ENCODE measurements around the gene FOXO3. TPM values are rescaled to one million over a fixed set of nuclear protein-coding genes. Genes with fewer than 3 reads are reported as not detected.

The FOXO3 gene
- total RNA-seq, 1 donor from 2014 or later, result 13.7 TPM

- Mint-ChIP-seq H3K36me3 (no peaks in the 10 kb centered on the region), H3K27ac (peak overlapping the region; percentile 36), H3K4me3 (no peak overlapping the region), H3K9me3 (no peaks in the 10 kb centered on the region), H3K4me1 (peaks cover 42% of the 10 kb centered on the region), H3K27me3 (ENCODE audit: insufficient read depth, low read depth) (peaks cover 3% of the 10 kb centered on the region)
- no peak for TF ChIP-seq CTCF (IDR thresholded peaks at IDR 0.05)
- no peak for TF ChIP-seq EZH2phosphoT487 (IDR thresholded peaks at IDR 0.05)
- TF ChIP-seq EZH2 (IDR thresholded peaks at IDR 0.05), result no peak
- H4K20me1 ChIP-seq (ENCODE audit: low read depth), result peaks cover 14% of the 10 kb centered on the region
- no peaks in the 10 kb centered on the region for H3K9me3 ChIP-seq (ENCODE audit: low read depth)
- H3K4me1 ChIP-seq, result peaks cover 18% of the 10 kb centered on the region
- peaks cover 20% of the 10 kb centered on the region for H3K79me2 ChIP-seq (ENCODE audit: low read depth)
- no peak overlapping the region for H2AFZ ChIP-seq (replicated peaks)
- DNase-seq (ENCODE audit: low spot score), result peak; percentile 36
- H3K9ac ChIP-seq, result no peak overlapping the region
- H3K27ac ChIP-seq, result no peak overlapping the region
- H3K36me3 ChIP-seq, result no peaks in the 10 kb centered on the region
- no peaks in the 10 kb centered on the region for H3K27me3 ChIP-seq
- peaks cover 3% of the 10 kb centered on the region for H3F3A ChIP-seq (ENCODE audit: low read depth)
- H3K4me2 ChIP-seq, result no peak overlapping the region
- H3K4me3 ChIP-seq, result no peak overlapping the region
Observed at GRCh38 chr6:108635505-108636226, 74.9 kb downstream of the FOXO3 start.

- H3K4me2 ChIP-seq, result no peak overlapping the region
- H3K36me3 ChIP-seq, result no peaks in the 10 kb centered on the region
- H3K27ac ChIP-seq, result no peak overlapping the region
- H3F3A ChIP-seq (ENCODE audit: low read depth), result peaks cover 3% of the 10 kb centered on the region
- H3K9me3 ChIP-seq (ENCODE audit: low read depth), result no peaks in the 10 kb centered on the region
- H3K4me3 Mint-ChIP-seq, result no peak overlapping the region
- peaks cover 18% of the 10 kb centered on the region for H3K4me1 ChIP-seq
- H3K9me3 Mint-ChIP-seq, result no peaks in the 10 kb centered on the region
- no peak for DNase-seq (ENCODE audit: low spot score)
- H4K20me1 ChIP-seq (ENCODE audit: low read depth), result peaks cover 14% of the 10 kb centered on the region
- peaks cover 36% of the 10 kb centered on the region for H3K4me1 Mint-ChIP-seq
- no peaks in the 10 kb centered on the region for H3K36me3 Mint-ChIP-seq
- H2AFZ ChIP-seq (replicated peaks), result no peak overlapping the region
- H3K4me3 ChIP-seq, result no peak overlapping the region
- H3K27me3 Mint-ChIP-seq (ENCODE audit: insufficient read depth, low read depth), result peaks cover 3% of the 10 kb centered on the region
- peak overlapping the region; percentile 58 for H3K27ac Mint-ChIP-seq
- H3K27me3 ChIP-seq, result no peaks in the 10 kb centered on the region
- no peak overlapping the region for H3K9ac ChIP-seq
- peaks cover 20% of the 10 kb centered on the region for H3K79me2 ChIP-seq (ENCODE audit: low read depth)
- TF ChIP-seq CTCF (IDR thresholded peaks at IDR 0.05), result no peak
- no peak for TF ChIP-seq EZH2 (IDR thresholded peaks at IDR 0.05)
- no peak for TF ChIP-seq EZH2phosphoT487 (IDR thresholded peaks at IDR 0.05)
Observed at GRCh38 chr6:108637963-108638362, 77.2 kb downstream of the FOXO3 start.

GRCh38 chr6:108638993-108639392 is 78.3 kb downstream of the FOXO3 start:
- peaks cover 18% of the 10 kb centered on the region for H3K4me1 ChIP-seq
- H3K27ac Mint-ChIP-seq, result peak overlapping the region; percentile 14
- no peak overlapping the region for H2AFZ ChIP-seq (replicated peaks)
- H3K9me3 ChIP-seq (ENCODE audit: low read depth), result no peaks in the 10 kb centered on the region
- H3K27me3 ChIP-seq, result no peaks in the 10 kb centered on the region
- peaks cover 32% of the 10 kb centered on the region for H3K4me1 Mint-ChIP-seq
- H3K27me3 Mint-ChIP-seq (ENCODE audit: insufficient read depth, low read depth), result peaks cover 3% of the 10 kb centered on the region
- no peak overlapping the region for H3K4me3 ChIP-seq
- no peak overlapping the region for H3K27ac ChIP-seq
- peaks cover 14% of the 10 kb centered on the region for H4K20me1 ChIP-seq (ENCODE audit: low read depth)
- H3K9ac ChIP-seq, result no peak overlapping the region
- H3K9me3 Mint-ChIP-seq, result no peaks in the 10 kb centered on the region
- H3K4me3 Mint-ChIP-seq, result no peak overlapping the region
- H3K36me3 ChIP-seq, result no peaks in the 10 kb centered on the region
- no peak for TF ChIP-seq EZH2 (IDR thresholded peaks at IDR 0.05)
- H3F3A ChIP-seq (ENCODE audit: low read depth), result peaks cover 3% of the 10 kb centered on the region
- DNase-seq (ENCODE audit: low spot score), result peak; percentile 28
- peak overlapping the region; percentile 34 for H3K4me2 ChIP-seq
- no peaks in the 10 kb centered on the region for H3K36me3 Mint-ChIP-seq
- H3K79me2 ChIP-seq (ENCODE audit: low read depth), result peaks cover 20% of the 10 kb centered on the region

DNA sequence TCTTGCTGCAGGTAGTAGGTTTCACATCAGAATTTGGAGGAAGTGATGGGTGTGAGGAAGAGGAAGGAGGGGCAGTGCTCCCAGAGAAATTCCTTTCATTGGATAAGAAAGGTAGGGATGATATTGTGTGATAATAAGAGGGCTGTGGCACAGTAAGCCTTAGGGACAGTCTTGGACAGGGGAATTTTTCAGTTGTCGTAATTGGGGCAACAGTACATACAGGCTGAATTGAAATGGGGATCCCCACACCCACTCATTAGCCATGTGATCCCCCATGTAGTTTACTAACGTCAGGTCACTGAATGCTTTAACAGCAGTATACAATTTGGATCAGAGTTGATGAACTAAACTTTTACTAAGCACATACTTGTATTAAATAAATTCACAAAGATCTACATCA is 79.4 kb downstream of the FOXO3 start:
- no peaks in the 10 kb centered on the region for H3K9me3 ChIP-seq (ENCODE audit: low read depth)
- H3K27ac Mint-ChIP-seq, result no peak overlapping the region
- H3K36me3 Mint-ChIP-seq, result no peaks in the 10 kb centered on the region
- TF ChIP-seq EZH2phosphoT487 (IDR thresholded peaks at IDR 0.05) (no peak), CTCF (IDR thresholded peaks at IDR 0.05) (no peak), EZH2 (IDR thresholded peaks at IDR 0.05) (no peak)
- peaks cover 3% of the 10 kb centered on the region for H3F3A ChIP-seq (ENCODE audit: low read depth)
- no peak overlapping the region for H3K4me3 ChIP-seq
- H3K36me3 ChIP-seq, result no peaks in the 10 kb centered on the region
- H3K27ac ChIP-seq, result no peak overlapping the region
- no peak overlapping the region for H3K4me2 ChIP-seq
- no peak overlapping the region for H3K9ac ChIP-seq
- H3K4me3 Mint-ChIP-seq, result no peak overlapping the region
- H3K9me3 Mint-ChIP-seq, result no peaks in the 10 kb centered on the region
- H3K27me3 Mint-ChIP-seq (ENCODE audit: insufficient read depth, low read depth), result peaks cover 3% of the 10 kb centered on the region
- peaks cover 18% of the 10 kb centered on the region for H3K4me1 ChIP-seq
- no peak overlapping the region for H2AFZ ChIP-seq (replicated peaks)
- no peaks in the 10 kb centered on the region for H3K27me3 ChIP-seq
- no peak for DNase-seq (ENCODE audit: low spot score)
- H3K4me1 Mint-ChIP-seq, result peaks cover 29% of the 10 kb centered on the region
- H4K20me1 ChIP-seq (ENCODE audit: low read depth), result peaks cover 14% of the 10 kb centered on the region
- H3K79me2 ChIP-seq (ENCODE audit: low read depth), result peaks cover 19% of the 10 kb centered on the region

Measured in neural progenitor cell (in vitro differentiated cells).